Activated effector memory CD4-positive, alpha-beta T cell treated with anti-CD3 and anti-CD28 coated beads, Interleukin-2, amount 50 U/mL, for 16 hours (primary cell): ENCODE results near the gene MINDY2.

ENCODE experiments used
- DNase-seq: peaks from one replicate; pipeline ENCODE4 v3.0.0-alpha.2; 2020

MINDY2 gene

GRCh38 chr15:58889363-58889762 lies 118.3 kb downstream of the MINDY2 start:
- no peak for DNase-seq

GRCh38 chr15:58898150-58898680 lies 127.1 kb downstream of the MINDY2 start:
- DNase-seq: no peak

GRCh38 chr15:58900631-58901030 lies 129.5 kb downstream of the MINDY2 start:
- DNase-seq: no peak

GRCh38 chr15:58908550-58909309 lies 137.6 kb downstream of the MINDY2 start:
- DNase-seq: no peak

GRCh38 chr15:58909616-58910015 lies 138.5 kb downstream of the MINDY2 start:
- no peak for DNase-seq

GRCh38 chr15:58910456-58910855 lies 139.4 kb downstream of the MINDY2 start:
- no peak for DNase-seq
